GM12891 (cell line): ENCODE data around the gene TNS3.

Source experiments
- POLR2A ChIP-seq: IDR thresholded peaks from 2 replicates; pipeline ENCODE4 v1.6.1; 2011; ENCODE audit warnings: low read depth, low read length, control low read depth
- POLR2AphosphoS5 ChIP-seq: IDR thresholded peaks from 2 replicates; pipeline ENCODE4 v1.6.1; 2011; ENCODE audit warnings: low read depth, low read length, control low read depth
- POU2F2 ChIP-seq: IDR thresholded peaks from 2 replicates; pipeline ENCODE4 v1.6.1; 2011; ENCODE audit warnings: low read depth, mild to moderate bottlenecking, control low read depth, low read length, moderate library complexity
- SPI1 ChIP-seq: IDR thresholded peaks from 2 replicates; pipeline ENCODE4 v1.6.1; 2011; ENCODE audit warnings: low read depth, low read length, control low read depth

DNA sequence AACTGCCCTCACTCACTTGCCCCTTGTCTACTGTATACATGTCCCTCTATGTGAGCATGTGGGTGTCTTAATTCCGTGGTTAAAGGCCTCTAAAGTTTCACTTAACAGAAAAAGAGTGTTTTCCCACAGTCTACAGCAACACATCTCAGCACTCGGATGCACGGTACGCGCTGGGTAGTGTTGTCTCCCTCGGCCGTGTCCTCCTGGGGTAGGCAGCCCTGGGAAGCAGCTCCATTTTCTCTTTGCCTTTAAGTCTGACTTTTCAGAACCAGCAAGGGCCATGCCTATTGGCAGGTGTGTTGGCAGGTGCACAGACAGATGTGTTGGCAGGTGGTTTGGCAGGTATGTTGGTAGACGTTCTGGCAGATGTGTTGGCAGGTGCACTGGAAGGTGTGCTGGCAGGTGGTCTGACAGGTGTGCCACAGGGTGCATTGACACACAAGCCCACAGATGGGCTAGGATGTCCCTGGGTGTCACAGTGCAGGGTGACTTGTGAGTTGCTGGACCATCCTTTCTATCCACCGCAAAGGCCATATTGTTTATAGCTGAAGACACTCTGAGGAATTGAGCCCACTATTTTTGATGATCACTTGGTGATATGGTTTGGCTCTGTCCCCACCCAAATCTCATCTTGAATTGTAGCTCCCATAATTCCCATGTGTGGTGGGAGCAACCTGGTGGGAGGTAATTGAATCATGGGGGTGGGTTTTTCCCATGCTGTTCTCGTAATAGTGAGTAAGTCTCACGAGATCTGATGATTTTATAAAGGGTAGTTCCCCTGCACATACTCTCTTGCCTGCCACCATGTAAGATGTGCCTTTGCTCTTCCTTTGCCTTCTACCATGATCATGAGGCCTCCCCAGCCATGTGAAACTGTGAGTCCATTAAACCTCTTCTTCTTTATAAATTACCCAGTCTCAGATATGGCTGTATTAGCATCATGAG, 296.9 kb downstream of the TNS3 start:
- TF ChIP-seq POLR2A (no peak), POLR2AphosphoS5 (no peak), POU2F2 (no peak), SPI1 (no peak)
